ENCODE measurements around the gene KATNIP. TPM values are rescaled to one million over a fixed set of nuclear protein-coding genes. Genes with fewer than 3 reads are reported as not detected.
A peak's percentile ranks its signal among the peaks of the same experiment; 100 is the strongest.

KATNIP gene
- total RNA-seq, 1 donor from 2014 or later = 22.9 TPM

DNA sequence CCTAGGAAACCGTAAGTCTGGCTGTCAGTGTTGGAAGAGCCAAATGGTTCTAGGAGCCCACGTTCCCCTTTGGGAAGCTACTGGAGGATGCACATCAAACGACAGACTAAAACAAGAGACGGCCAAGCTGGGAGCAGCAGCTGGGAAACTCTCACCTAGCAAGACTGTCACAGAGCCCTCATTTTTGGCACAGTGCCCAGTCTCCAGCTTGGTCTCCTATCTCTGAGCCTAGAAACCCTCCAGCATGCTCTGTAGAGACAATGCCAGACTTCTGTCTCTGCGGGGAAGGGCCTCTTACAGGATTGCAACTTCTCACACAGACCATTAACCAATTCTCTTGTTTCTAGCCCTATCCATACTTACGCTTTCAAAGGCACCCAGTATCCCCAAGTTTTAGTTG, 23.8 kb upstream of the KATNIP start:
- Mint-ChIP-seq H3K4me3 (ENCODE audit: unreplicated experiment) (no peak overlapping the region), H3K27me3 (ENCODE audit: unreplicated experiment) (peaks cover 6% of the 10 kb centered on the region), H3K4me1 (ENCODE audit: low read depth, unreplicated experiment) (peaks cover 17% of the 10 kb centered on the region), H3K27ac (ENCODE audit: unreplicated experiment) (no peak overlapping the region), H3K9me3 (ENCODE audit: unreplicated experiment) (peaks cover 8% of the 10 kb centered on the region), H3K36me3 (ENCODE audit: unreplicated experiment) (peaks cover 30% of the 10 kb centered on the region)
- no peak for DNase-seq
- no peak for TF ChIP-seq CTCF (IDR thresholded peaks at IDR 0.05; ENCODE audit: partially characterized antibody, unreplicated experiment)

GRCh38 chr16:27528294-27528693, 21.6 kb upstream of the KATNIP start:
- no peak for DNase-seq
- H3K27ac Mint-ChIP-seq (ENCODE audit: unreplicated experiment) = no peak overlapping the region
- peaks cover 8% of the 10 kb centered on the region for H3K9me3 Mint-ChIP-seq (ENCODE audit: unreplicated experiment)
- no peak for TF ChIP-seq CTCF (IDR thresholded peaks at IDR 0.05; ENCODE audit: partially characterized antibody, unreplicated experiment)
- H3K27me3 Mint-ChIP-seq (ENCODE audit: unreplicated experiment) = peaks cover 4% of the 10 kb centered on the region
- H3K36me3 Mint-ChIP-seq (ENCODE audit: unreplicated experiment) = peaks cover 34% of the 10 kb centered on the region
- peaks cover 16% of the 10 kb centered on the region for H3K4me1 Mint-ChIP-seq (ENCODE audit: low read depth, unreplicated experiment)
- H3K4me3 Mint-ChIP-seq (ENCODE audit: unreplicated experiment) = no peak overlapping the region

DNA sequence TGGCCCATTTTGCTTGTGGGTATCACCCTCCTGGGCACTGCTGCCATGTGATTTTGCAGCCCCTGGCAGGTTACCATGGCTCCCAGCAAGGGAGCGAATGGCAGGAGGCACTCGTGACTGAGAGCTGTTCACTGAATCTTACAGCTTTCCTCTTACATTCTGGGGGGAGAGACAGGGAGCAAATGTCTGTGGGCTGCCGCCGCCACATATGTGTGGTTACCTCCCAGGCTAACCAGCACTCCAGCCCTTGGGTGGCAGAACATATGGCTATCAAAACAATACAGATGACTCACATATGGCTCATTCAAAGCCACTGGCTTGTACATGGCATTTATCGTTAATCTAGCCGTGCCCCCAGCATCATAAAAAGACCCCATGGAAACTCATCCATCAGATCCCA, 20.0 kb upstream of the KATNIP start:
- Mint-ChIP-seq H3K36me3 (ENCODE audit: unreplicated experiment) (peaks cover 35% of the 10 kb centered on the region), H3K27ac (ENCODE audit: unreplicated experiment) (peak overlapping the region; percentile 92), H3K4me3 (ENCODE audit: unreplicated experiment) (peak overlapping the region; percentile 63), H3K9me3 (ENCODE audit: unreplicated experiment) (peaks cover 8% of the 10 kb centered on the region), H3K4me1 (ENCODE audit: low read depth, unreplicated experiment) (peaks cover 16% of the 10 kb centered on the region), H3K27me3 (ENCODE audit: unreplicated experiment) (peaks cover 4% of the 10 kb centered on the region)
- no peak for DNase-seq
- TF ChIP-seq CTCF (IDR thresholded peaks at IDR 0.05; ENCODE audit: partially characterized antibody, unreplicated experiment) = no peak

DNA sequence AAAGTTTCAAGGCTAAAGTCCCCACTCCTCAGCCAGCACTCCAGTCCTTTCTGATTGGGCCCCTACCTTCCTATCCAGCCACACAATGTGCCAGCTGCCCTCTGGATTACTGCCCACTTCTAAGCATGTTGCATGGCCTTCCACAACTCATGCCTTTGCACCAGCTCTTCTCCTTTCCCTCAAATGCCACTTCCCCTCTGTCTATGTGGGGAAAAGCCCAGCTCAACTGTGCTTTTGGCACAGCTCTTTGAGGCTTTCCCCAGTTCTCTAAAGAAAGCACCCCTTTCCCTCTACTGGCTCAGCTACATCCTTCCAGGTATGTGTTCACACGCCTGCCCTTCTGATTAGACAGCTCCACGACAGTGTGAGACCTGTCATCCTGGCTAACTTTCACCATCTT, 18.8 kb upstream of the KATNIP start:
- Mint-ChIP-seq H3K36me3 (ENCODE audit: unreplicated experiment) (peaks cover 24% of the 10 kb centered on the region), H3K4me3 (ENCODE audit: unreplicated experiment) (no peak overlapping the region), H3K27ac (ENCODE audit: unreplicated experiment) (peak overlapping the region; percentile 92)

More for the DNA sequence above, 18.8 kb upstream of the KATNIP start:
- no peak for DNase-seq
- peaks cover 8% of the 10 kb centered on the region for H3K9me3 Mint-ChIP-seq (ENCODE audit: unreplicated experiment)
- no peak for TF ChIP-seq CTCF (IDR thresholded peaks at IDR 0.05; ENCODE audit: partially characterized antibody, unreplicated experiment)
- H3K27me3 Mint-ChIP-seq (ENCODE audit: unreplicated experiment) = peaks cover 4% of the 10 kb centered on the region
- H3K4me1 Mint-ChIP-seq (ENCODE audit: low read depth, unreplicated experiment) = peaks cover 16% of the 10 kb centered on the region

All from glutamatergic neuron (in vitro differentiated cells).